Measurements from ENCODE around the gene HPCA. TPM values are rescaled to one million over a fixed set of nuclear protein-coding genes. Genes with fewer than 3 reads are reported as not detected.

The HPCA gene
- polyA plus RNA-seq, 6 donors from 2014 or later = not detected

DNA sequence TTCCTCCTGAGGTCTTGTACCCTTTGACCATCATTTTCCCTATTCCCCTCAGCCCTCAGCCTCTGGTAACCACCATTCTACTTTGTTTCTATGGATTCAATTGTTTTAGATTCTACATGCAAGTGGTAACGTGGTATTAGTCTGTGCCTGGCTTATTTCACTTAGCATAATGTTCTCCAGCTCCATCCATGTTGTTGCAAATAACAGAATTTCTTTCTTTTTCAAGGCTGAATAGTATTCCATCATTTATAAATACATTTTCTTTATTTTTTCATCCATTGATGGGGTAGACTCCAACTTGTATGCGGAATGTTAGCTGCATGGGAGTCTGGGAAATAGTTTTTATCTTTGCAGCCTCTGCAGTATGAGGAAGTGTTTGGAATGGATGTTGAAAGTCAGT lies 41.1 kb downstream of the HPCA start:
- ATAC-seq (ENCODE audit: low read depth in 2 of 2) (no peak), DNase-seq (no peak)
- Mint-ChIP-seq H3K9me3 (peaks cover 0 to 10% (median 6%) of the 10 kb centered on the region in 7 donors), H3K4me1 (peaks cover 16 to 27% (median 20%) of the 10 kb centered on the region in 3 donors), H3K27me3 (peaks cover 32 to 50% (median 50%) of the 10 kb centered on the region in 3 donors), H3K27ac (no peak overlapping the region), H3K4me3 (no peak overlapping the region), H3K36me3 (peaks cover 0 to 15% of the 10 kb centered on the region in 2 donors)

DNA sequence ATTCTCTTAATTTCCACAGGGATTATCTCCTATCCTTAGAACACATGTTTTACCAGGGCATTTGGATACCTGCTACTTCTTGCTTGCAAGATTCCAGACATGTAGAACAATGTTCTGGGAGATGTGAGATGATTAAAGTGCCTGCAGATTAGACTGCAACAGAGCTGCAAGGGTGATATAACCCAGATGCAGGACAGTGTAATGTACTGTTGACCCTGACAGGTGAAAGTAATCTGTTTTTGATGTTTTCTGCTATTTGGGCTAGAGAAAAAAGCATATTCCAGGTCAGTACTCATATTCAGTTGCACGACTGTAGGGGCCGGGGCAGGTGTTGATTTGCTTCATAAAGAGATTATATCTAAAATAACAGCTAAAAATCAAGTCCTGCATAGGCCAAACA lies 42.0 kb downstream of the HPCA start:
- ATAC-seq (ENCODE audit: low read depth in 2 of 2) = no peak

DNA sequence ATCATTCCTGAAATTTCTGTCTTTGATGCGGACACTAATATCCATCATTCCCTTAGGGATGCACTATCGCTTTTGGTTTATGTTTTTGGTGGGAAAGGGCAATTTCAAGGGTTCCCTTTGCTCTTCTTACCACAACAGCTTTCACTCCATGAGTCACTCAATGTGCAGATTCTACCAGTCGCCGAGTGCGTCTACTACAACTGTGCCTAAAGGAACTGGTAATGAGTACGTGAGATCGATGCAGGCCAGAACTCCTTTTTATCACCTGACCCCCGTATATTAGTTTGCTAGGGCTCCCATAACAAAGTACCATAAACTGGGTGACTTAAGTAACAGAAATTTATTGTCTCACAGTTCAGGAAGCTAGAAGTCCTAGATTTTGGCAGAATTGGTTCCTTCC lies 42.4 kb downstream of the HPCA start:
- peaks cover 0 to 10% (median 6%) of the 10 kb centered on the region in 7 donors for H3K9me3 Mint-ChIP-seq
- H3K27me3 Mint-ChIP-seq = peaks cover 19 to 37% (median 37%) of the 10 kb centered on the region in 3 donors
- DNase-seq (no peak), ATAC-seq (ENCODE audit: low read depth in 2 of 2) (no peak)
- no peak overlapping the region for H3K4me3 Mint-ChIP-seq
- peaks cover 14 to 24% (median 17%) of the 10 kb centered on the region in 3 donors for H3K4me1 Mint-ChIP-seq
- H3K36me3 Mint-ChIP-seq = peaks cover 0 to 11% of the 10 kb centered on the region in 2 donors
- no peak overlapping the region for H3K27ac Mint-ChIP-seq

More for the DNA sequence above, 42.0 kb downstream of the HPCA start:
- H3K4me3 Mint-ChIP-seq = no peak overlapping the region
- H3K27me3 Mint-ChIP-seq = peaks cover 23 to 41% (median 41%) of the 10 kb centered on the region in 3 donors
- H3K9me3 Mint-ChIP-seq = peaks cover 0 to 10% (median 6%) of the 10 kb centered on the region in 7 donors
- peaks cover 16 to 27% (median 20%) of the 10 kb centered on the region in 3 donors for H3K4me1 Mint-ChIP-seq
- peaks cover 0 to 15% of the 10 kb centered on the region in 2 donors for H3K36me3 Mint-ChIP-seq
- DNase-seq = no peak
- H3K27ac Mint-ChIP-seq = no peak overlapping the region

- Mint-ChIP-seq H3K36me3 (peaks cover 0 to 8% of the 10 kb centered on the region in 2 donors), H3K9me3 (peaks cover 0 to 10% (median 6%) of the 10 kb centered on the region in 7 donors), H3K4me1 (peaks cover 12 to 18% (median 13%) of the 10 kb centered on the region in 3 donors), H3K4me3 (no peak overlapping the region), H3K27me3 (peaks cover 13 to 31% (median 30%) of the 10 kb centered on the region in 3 donors), H3K27ac (no peak overlapping the region)
- DNase-seq (no peak), ATAC-seq (ENCODE audit: low read depth in 2 of 2) (no peak)
Measured at GRCh38 chr1:32929366-32929765, 43.1 kb downstream of the HPCA start.

- Mint-ChIP-seq H3K9me3 (peaks cover 0 to 9% (median 4%) of the 10 kb centered on the region in 7 donors), H3K27ac (no peak overlapping the region), H3K4me3 (no peak overlapping the region), H3K36me3 (peaks cover under 1 to 2% of the 10 kb centered on the region in 2 donors), H3K27me3 (peaks cover 0 to 9% (median 8%) of the 10 kb centered on the region in 3 donors), H3K4me1 (no peaks in the 10 kb centered on the region)
- DNase-seq (no peak), ATAC-seq (ENCODE audit: low read depth in 2 of 2) (no peak)
Measured at GRCh38 chr1:32931760-32932159, 45.5 kb downstream of the HPCA start.

DNA sequence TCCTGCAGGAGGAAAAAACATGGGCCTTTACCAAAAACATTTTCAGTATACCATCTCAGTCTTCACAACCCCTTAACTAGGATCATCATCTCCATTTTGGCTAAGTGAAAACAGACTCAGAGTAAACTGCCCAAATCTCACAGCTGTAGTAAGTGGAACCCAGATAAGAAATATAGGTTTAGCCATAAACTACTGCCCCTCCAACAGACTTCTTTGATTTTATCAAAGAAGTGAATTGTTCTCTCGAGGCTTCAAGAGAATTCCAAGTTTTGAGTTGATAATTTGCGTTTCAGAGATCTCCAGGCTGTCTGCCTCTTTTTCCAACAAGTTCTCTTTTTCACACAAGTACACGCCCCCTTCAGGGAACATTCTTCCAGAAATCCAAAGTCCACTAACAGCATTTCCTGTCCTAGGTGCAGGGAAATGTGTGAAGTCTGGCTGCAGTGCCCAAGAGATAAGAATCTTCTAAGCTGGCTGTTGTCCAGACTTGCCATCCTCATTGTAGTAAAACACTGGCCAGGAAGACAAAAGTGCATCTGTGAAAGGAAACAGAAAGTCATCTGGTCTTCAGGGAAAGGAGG lies 47.5 kb downstream of the HPCA start:
- ATAC-seq (ENCODE audit: low read depth in 2 of 2) = no peak
- no peaks in the 10 kb centered on the region for H3K9me3 Mint-ChIP-seq
- H3K36me3 Mint-ChIP-seq = peaks cover 12 to 16% of the 10 kb centered on the region in 2 donors
- no peak overlapping the region for H3K4me3 Mint-ChIP-seq
- no peaks in the 10 kb centered on the region for H3K4me1 Mint-ChIP-seq
- H3K27me3 Mint-ChIP-seq = no peaks in the 10 kb centered on the region
- DNase-seq = no peak
- peak overlapping the region in 1 of 6 donors; percentile 29 for H3K27ac Mint-ChIP-seq

- H3K36me3 Mint-ChIP-seq = peaks cover 12 to 16% of the 10 kb centered on the region in 2 donors
- H3K9me3 Mint-ChIP-seq = no peaks in the 10 kb centered on the region
- DNase-seq = no peak
- no peak overlapping the region for H3K27ac Mint-ChIP-seq
- H3K27me3 Mint-ChIP-seq = no peaks in the 10 kb centered on the region
- no peak for ATAC-seq (ENCODE audit: low read depth in 2 of 2)
- H3K4me1 Mint-ChIP-seq = no peaks in the 10 kb centered on the region
- H3K4me3 Mint-ChIP-seq = no peak overlapping the region
Measured at GRCh38 chr1:32934535-32934934, 48.2 kb downstream of the HPCA start.

DNA sequence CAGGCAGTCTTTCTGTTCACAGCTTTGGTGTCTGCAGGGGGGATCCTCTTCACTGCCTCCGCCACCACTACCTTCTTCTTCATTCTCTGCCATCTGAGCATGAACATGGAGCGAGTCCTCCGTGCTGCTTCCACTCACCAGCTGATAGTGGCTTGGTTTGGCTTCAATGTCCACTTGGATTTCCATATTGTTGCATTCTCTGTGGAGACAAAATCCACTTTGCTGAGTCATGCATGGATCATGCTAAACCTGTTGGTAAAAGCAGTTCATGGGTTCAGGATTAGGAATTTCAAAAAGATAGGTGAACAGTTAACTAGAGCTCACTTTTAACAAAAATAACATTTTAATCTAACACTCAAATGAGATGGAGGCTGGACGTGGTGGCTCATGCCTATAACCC lies 50.8 kb downstream of the HPCA start:
- Mint-ChIP-seq H3K4me1 (no peaks in the 10 kb centered on the region), H3K9me3 (no peaks in the 10 kb centered on the region), H3K27me3 (no peaks in the 10 kb centered on the region), H3K36me3 (peaks cover 12 to 16% of the 10 kb centered on the region in 2 donors), H3K4me3 (no peak overlapping the region), H3K27ac (peak overlapping the region in 1 of 6 donors; percentile 79)
- no peak for DNase-seq
- ATAC-seq (ENCODE audit: low read depth in 2 of 2) = no peak

DNA sequence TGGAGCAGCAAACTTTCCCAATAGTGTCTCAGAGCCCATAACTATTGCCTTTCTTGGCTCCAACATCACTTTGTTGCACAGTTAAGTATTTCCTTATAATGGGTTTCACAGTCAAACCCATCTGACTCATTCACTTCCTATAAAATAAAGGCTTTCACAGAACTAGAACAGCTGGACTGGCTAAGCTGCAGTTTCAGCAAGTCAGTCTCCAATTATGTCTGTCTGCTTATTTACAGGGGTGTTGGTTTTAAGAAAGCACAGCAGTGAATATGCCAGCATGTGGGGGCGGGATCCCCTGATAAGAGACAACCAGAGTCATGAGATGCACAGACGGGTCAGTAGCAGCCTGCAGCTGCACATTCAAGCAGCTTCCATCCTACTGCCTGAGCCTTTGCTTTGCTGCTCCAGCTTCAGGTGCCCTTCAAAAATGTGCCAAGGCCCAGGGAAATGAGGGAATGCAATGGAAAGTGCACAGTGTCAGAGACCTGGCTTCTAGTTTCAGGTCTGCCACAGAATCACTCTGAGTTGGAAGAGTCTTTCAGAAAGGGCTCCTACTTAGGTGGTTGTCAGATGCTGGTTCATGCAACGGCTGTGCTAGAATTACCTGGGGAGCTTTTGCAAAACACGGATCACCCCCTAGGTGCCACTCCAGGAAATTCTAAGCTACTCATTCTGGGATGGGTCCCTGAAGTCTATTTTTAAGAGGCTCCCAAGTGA lies 53.5 kb downstream of the HPCA start:
- Mint-ChIP-seq H3K27me3 (no peaks in the 10 kb centered on the region), H3K36me3 (peaks cover 12 to 16% of the 10 kb centered on the region in 2 donors), H3K9me3 (no peaks in the 10 kb centered on the region), H3K4me1 (no peaks in the 10 kb centered on the region), H3K4me3 (no peak overlapping the region), H3K27ac (peak overlapping the region in 1 of 6 donors; percentile 50)
- ATAC-seq (ENCODE audit: low read depth in 2 of 2) = no peak
- DNase-seq = no peak

DNA sequence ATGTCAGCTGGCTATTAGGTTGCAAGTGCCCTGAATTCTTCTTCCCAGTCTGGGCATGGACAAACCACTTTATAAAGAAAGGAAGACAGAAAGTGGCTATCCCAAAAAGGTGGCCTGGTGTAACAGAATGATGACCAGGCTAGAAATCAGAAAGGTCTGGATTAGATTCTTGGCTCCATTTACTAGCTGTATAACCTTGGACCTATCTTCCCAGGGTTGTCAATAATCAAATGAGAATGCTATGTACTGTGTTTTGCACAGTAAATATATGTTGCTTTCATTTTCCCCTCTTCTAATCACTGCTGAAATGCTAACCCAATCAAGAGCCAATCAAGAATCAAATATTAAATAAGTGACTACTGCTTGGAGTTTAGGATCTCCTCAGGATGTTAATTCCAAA lies 57.9 kb downstream of the HPCA start:
- peaks cover 14% of the 10 kb centered on the region in 2 donors for H3K36me3 Mint-ChIP-seq

More for the DNA sequence above, 57.9 kb downstream of the HPCA start:
- DNase-seq (no peak), ATAC-seq (ENCODE audit: low read depth in 2 of 2) (no peak)
- H3K27me3 Mint-ChIP-seq = no peaks in the 10 kb centered on the region
- no peaks in the 10 kb centered on the region for H3K9me3 Mint-ChIP-seq
- H3K4me1 Mint-ChIP-seq = peaks cover 0 to 5% (median 0%) of the 10 kb centered on the region in 3 donors
- H3K27ac Mint-ChIP-seq = no peak overlapping the region
- no peak overlapping the region for H3K4me3 Mint-ChIP-seq

Other genes starting within 250 kb of the HPCA start
- gene ZBTB8OS, start 235.9 kb upstream of the HPCA start, polyA plus RNA-seq (ENCODE audit: low read depth in 6 of 6) = 10 to 100 TPM; 63.2 to 99.7 (median 85.8) TPM
- 100 to 1,000 TPM; 307 to 561 (median 336) TPM for gene RBBP4, start 235.3 kb upstream of the HPCA start, polyA plus RNA-seq (ENCODE audit: low read depth in 6 of 6)
- not detected for gene SYNC, start 183.7 kb upstream of the HPCA start, polyA plus RNA-seq (ENCODE audit: low read depth in 6 of 6)
- 10 to 100 TPM; 26.0 to 43.9 (median 35.1) TPM for gene YARS1, start 69.1 kb upstream of the HPCA start, polyA plus RNA-seq (ENCODE audit: low read depth in 6 of 6)
- 10 to 100 TPM in 5 of 6 donors, 1 to 10 TPM in 1; 3.6 to 24.5 (median 16.3) TPM for gene S100PBP, start 68.8 kb upstream of the HPCA start, polyA plus RNA-seq (ENCODE audit: low read depth in 6 of 6)
- gene FNDC5, start 15.6 kb upstream of the HPCA start, polyA plus RNA-seq (ENCODE audit: low read depth in 6 of 6) = under 1 TPM in 1 of 6 donors, not detected in 5; 0.20 TPM
- not detected for gene TMEM54, start 14.9 kb downstream of the HPCA start, polyA plus RNA-seq (ENCODE audit: low read depth in 6 of 6)
- gene RNF19B, start 78.3 kb downstream of the HPCA start, polyA plus RNA-seq (ENCODE audit: low read depth in 6 of 6) = 1 to 10 TPM; 1.0 to 2.8 (median 1.9) TPM
- gene AK2, start 150.4 kb downstream of the HPCA start, polyA plus RNA-seq (ENCODE audit: low read depth in 6 of 6) = 100 to 1,000 TPM; 107 to 151 (median 134) TPM
- gene AZIN2, start 194.7 kb downstream of the HPCA start, polyA plus RNA-seq (ENCODE audit: low read depth in 6 of 6) = 1 to 10 TPM in 1 of 6 donors, under 1 TPM in 4, not detected in 1; 0.05 to 1.9 (median 0.33) TPM

Measured in naive B cell (primary cell).